Large intestine (tissue), 3 donors: ENCODE measurements around the gene CLIC3. TPM values are rescaled to one million over a fixed set of nuclear protein-coding genes. Genes with fewer than 3 reads are reported as not detected.
A peak's percentile ranks its signal among the peaks of the same experiment; 100 is the strongest.

Experiments
- DNase-seq, 2 donors: peaks; one replicate each; pipeline versions ENCODE4 v3.0.0 to v3.0.0-alpha.2; 2013
- H3K27ac ChIP-seq: one replicate; pipeline ENCODE4 v1.5.1; 2013; ENCODE audit warnings: low read length
- H3K27me3 ChIP-seq: 2 replicates; pipeline ENCODE4 v1.6.1; 2013; ENCODE audit warnings: low read length; ENCODE audit not compliant: control insufficient read depth, insufficient read depth
- H3K36me3 ChIP-seq: 2 replicates; pipeline ENCODE4 v1.6.1; 2013; ENCODE audit warnings: low read length; ENCODE audit not compliant: control insufficient read depth, insufficient read depth
- H3K4me1 ChIP-seq: one replicate; pipeline ENCODE4 v1.6.1; 2013; ENCODE audit warnings: low read length; ENCODE audit not compliant: control insufficient read depth, insufficient read depth
- H3K4me3 ChIP-seq: one replicate; pipeline ENCODE4 v1.5.1; 2013; ENCODE audit warnings: low read length
- H3K9me3 ChIP-seq: one replicate; pipeline ENCODE4 v1.6.1; 2013; ENCODE audit warnings: mild to moderate bottlenecking, low read depth, low read length, moderate library complexity; ENCODE audit not compliant: control insufficient read depth
- WGBS: methylation state at CpG from one replicate; pipeline ENCODE4 v1.1.5; 2013; ENCODE audit warnings: low lambda C conversion rate; ENCODE audit not compliant: insufficient coverage; 5-methylcytosine and 5-hydroxymethylcytosine counted together
- polyA plus RNA-seq: library from polyadenylated mRNA; unstranded; fragments of 120-200 nt; gene quantifications from one replicate; pipeline ENCODE4 v1.2.1, GENCODE V29; 2013

CLIC3 gene
- polyA plus RNA-seq, 1 donor, result 3.6 TPM

- Histone ChIP-seq H3K4me1 (no peaks in the 10 kb centered on the region), H3K36me3 (peaks cover 6% of the 10 kb centered on the region), H3K27me3 (peaks cover 4% of the 10 kb centered on the region), H3K9me3 (peaks cover 5% of the 10 kb centered on the region), H3K27ac (no peak overlapping the region), H3K4me3 (no peak overlapping the region)
- no CpG with 5 or more reads among the region's 6 CpGs for WGBS
- DNase-seq, result no peak
These were observed 38.5 kb downstream of the CLIC3 start for GRCh38 chr9:136957901-136958300.

GRCh38 chr9:136957461-136957860 lies 38.9 kb downstream of the CLIC3 start:
- WGBS, result no CpG with 5 or more reads among the region's 1 CpG
- Histone ChIP-seq H3K4me3 (no peak overlapping the region), H3K36me3 (peaks cover 6% of the 10 kb centered on the region), H3K4me1 (peaks cover under 1% of the 10 kb centered on the region), H3K9me3 (peaks cover 5% of the 10 kb centered on the region), H3K27ac (no peak overlapping the region), H3K27me3 (no peaks in the 10 kb centered on the region)
- DNase-seq, result no peak

- Histone ChIP-seq H3K27me3 (no peaks in the 10 kb centered on the region), H3K9me3 (peaks cover 5% of the 10 kb centered on the region), H3K4me3 (no peak overlapping the region), H3K4me1 (peaks cover 9% of the 10 kb centered on the region), H3K27ac (no peak overlapping the region), H3K36me3 (peaks cover 6% of the 10 kb centered on the region)
- 95% methylated on average over 3 of the region's 4 CpGs for WGBS
- DNase-seq, result no peak
These were observed 39.8 kb downstream of the CLIC3 start for GRCh38 chr9:136956604-136957003.

GRCh38 chr9:136955943-136956335 lies 40.4 kb downstream of the CLIC3 start:
- H3K27ac ChIP-seq, result no peak overlapping the region
- WGBS, result no CpG with 5 or more reads among the region's 9 CpGs
- no peak overlapping the region for H3K4me3 ChIP-seq
- H3K36me3 ChIP-seq, result peaks cover 6% of the 10 kb centered on the region
- DNase-seq, result no peak
- H3K4me1 ChIP-seq, result peaks cover 16% of the 10 kb centered on the region
- peaks cover 5% of the 10 kb centered on the region for H3K9me3 ChIP-seq
- H3K27me3 ChIP-seq, result no peaks in the 10 kb centered on the region

- Histone ChIP-seq H3K27ac (no peak overlapping the region), H3K27me3 (no peaks in the 10 kb centered on the region), H3K36me3 (peaks cover 6% of the 10 kb centered on the region), H3K4me3 (no peak overlapping the region), H3K9me3 (peaks cover 5% of the 10 kb centered on the region), H3K4me1 (peaks cover 21% of the 10 kb centered on the region)
- WGBS, result no CpG with 5 or more reads among the region's 14 CpGs
- no peak for DNase-seq
These were observed 41.0 kb downstream of the CLIC3 start for GRCh38 chr9:136955202-136955942.

- Histone ChIP-seq H3K4me1 (peaks cover 22% of the 10 kb centered on the region), H3K4me3 (no peak overlapping the region), H3K27ac (no peak overlapping the region), H3K9me3 (peaks cover 5% of the 10 kb centered on the region), H3K36me3 (peaks cover 6% of the 10 kb centered on the region), H3K27me3 (no peaks in the 10 kb centered on the region)
- no peak for DNase-seq
- WGBS, result no CpG with 5 or more reads among the region's 25 CpGs
These were observed 41.9 kb downstream of the CLIC3 start for GRCh38 chr9:136954270-136955083.

GRCh38 chr9:136953771-136954269 lies 42.5 kb downstream of the CLIC3 start:
- Histone ChIP-seq H3K27ac (no peak overlapping the region), H3K4me1 (peaks cover 26% of the 10 kb centered on the region), H3K36me3 (peaks cover 6% of the 10 kb centered on the region), H3K4me3 (no peak overlapping the region), H3K27me3 (no peaks in the 10 kb centered on the region), H3K9me3 (peaks cover 5% of the 10 kb centered on the region)
- DNase-seq, result no peak
- no CpG with 5 or more reads among the region's 19 CpGs for WGBS

GRCh38 chr9:136952876-136953770 lies 43.2 kb downstream of the CLIC3 start:
- WGBS, result no CpG with 5 or more reads among the region's 44 CpGs
- DNase-seq, result no peak
- Histone ChIP-seq H3K27me3 (no peaks in the 10 kb centered on the region), H3K27ac (no peak overlapping the region), H3K4me3 (no peak overlapping the region), H3K36me3 (peaks cover 6% of the 10 kb centered on the region), H3K9me3 (peaks cover 5% of the 10 kb centered on the region), H3K4me1 (peaks cover 29% of the 10 kb centered on the region)

GRCh38 chr9:136952321-136952850 lies 44.0 kb downstream of the CLIC3 start:
- Histone ChIP-seq H3K4me1 (peaks cover 36% of the 10 kb centered on the region), H3K27me3 (no peaks in the 10 kb centered on the region), H3K36me3 (peaks cover 6% of the 10 kb centered on the region), H3K27ac (peak overlapping the region; percentile 99), H3K9me3 (peaks cover 5% of the 10 kb centered on the region), H3K4me3 (no peak overlapping the region)
- DNase-seq, result no peak
- no CpG with 5 or more reads among the region's 15 CpGs for WGBS
